DND-41 (cell line): ENCODE data around the gene EVX1.

Source experiments
- EZH2 ChIP-seq: IDR thresholded peaks from 3 replicates; pipeline ENCODE4 v1.6.1; 2012; ENCODE audit warnings: borderline replicate concordance, low read depth, mild to moderate bottlenecking, moderate library complexity, low read length, inconsistent platforms; ENCODE audit not compliant: severe bottlenecking
- TF ChIP-seq, protein P1 (sequence below): IDR thresholded peaks from 2 replicates; pipeline ENCODE4 v1.5.1; 2012; ENCODE audit warnings: borderline replicate concordance, low read length, moderate library complexity, mild to moderate bottlenecking; ENCODE audit not compliant: poor library complexity, severe bottlenecking; ENCODE audit errors: extremely low read depth

DNA sequence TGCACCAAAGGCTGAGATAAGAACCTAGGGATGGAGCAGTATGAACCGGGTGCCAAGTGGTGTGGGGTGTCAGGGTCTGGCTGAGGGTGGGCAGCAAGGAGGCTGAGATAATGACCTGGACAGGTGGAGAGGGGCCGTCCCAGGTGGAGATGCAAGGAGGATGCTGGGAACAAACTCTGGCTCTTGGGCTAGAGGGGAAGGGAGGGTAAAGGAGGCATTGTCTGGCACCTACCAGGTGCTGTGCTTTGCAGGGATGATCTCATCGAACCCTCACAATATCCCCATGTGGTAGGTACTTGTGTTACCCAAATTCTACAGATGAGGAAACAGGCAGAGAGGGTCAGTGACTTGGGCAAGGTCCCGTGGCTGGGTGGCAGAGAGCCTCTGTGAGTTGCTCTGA, 22.8 kb upstream of the EVX1 start:
- TF ChIP-seq, protein P1, sequence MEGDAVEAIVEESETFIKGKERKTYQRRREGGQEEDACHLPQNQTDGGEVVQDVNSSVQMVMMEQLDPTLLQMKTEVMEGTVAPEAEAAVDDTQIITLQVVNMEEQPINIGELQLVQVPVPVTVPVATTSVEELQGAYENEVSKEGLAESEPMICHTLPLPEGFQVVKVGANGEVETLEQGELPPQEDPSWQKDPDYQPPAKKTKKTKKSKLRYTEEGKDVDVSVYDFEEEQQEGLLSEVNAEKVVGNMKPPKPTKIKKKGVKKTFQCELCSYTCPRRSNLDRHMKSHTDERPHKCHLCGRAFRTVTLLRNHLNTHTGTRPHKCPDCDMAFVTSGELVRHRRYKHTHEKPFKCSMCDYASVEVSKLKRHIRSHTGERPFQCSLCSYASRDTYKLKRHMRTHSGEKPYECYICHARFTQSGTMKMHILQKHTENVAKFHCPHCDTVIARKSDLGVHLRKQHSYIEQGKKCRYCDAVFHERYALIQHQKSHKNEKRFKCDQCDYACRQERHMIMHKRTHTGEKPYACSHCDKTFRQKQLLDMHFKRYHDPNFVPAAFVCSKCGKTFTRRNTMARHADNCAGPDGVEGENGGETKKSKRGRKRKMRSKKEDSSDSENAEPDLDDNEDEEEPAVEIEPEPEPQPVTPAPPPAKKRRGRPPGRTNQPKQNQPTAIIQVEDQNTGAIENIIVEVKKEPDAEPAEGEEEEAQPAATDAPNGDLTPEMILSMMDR: no peak
- TF ChIP-seq EZH2: no peak
